Nephron (organoid): Measurements from ENCODE around the gene BEGAIN.

Experiments used
- H3K27ac Mint-ChIP-seq, 3 experiments: 2 replicates each; pipeline ENCODE4 v1.8.0; 2020; ENCODE audit warnings: mixed read lengths in 3 of 3, mild to moderate bottlenecking in 2 of 3, moderate library complexity in 1 of 3
- H3K27me3 Mint-ChIP-seq: 2 replicates; pipeline ENCODE4 v1.8.0; 2021; ENCODE audit warnings: low read depth, mild to moderate bottlenecking, moderate library complexity, mixed read lengths
- H3K36me3 Mint-ChIP-seq: 2 replicates; pipeline ENCODE4 v1.8.0; 2020; ENCODE audit warnings: low read depth, mixed read lengths
- H3K4me1 Mint-ChIP-seq: 2 replicates; pipeline ENCODE4 v1.8.0; 2020; ENCODE audit warnings: mixed read lengths
- H3K4me3 Mint-ChIP-seq, 3 experiments: 2 replicates each; pipeline ENCODE4 v1.8.0; 2020; ENCODE audit warnings: mild to moderate bottlenecking in 3 of 3, mixed read lengths in 3 of 3, moderate library complexity in 2 of 3
- H3K9me3 Mint-ChIP-seq: 2 replicates; pipeline ENCODE4 v1.8.0; 2020; ENCODE audit warnings: mixed read lengths
- TF ChIP-seq, protein P1 (sequence below), 3 experiments: fragments of 200-600 bp; sonication (generic); IDR thresholded peaks; one replicate each; pipeline ENCODE4 v1.5.0; 2021; ENCODE audit warnings: antibody characterized with exemption in 3 of 3; ENCODE audit not compliant: unreplicated experiment in 3 of 3

The BEGAIN gene

DNA sequence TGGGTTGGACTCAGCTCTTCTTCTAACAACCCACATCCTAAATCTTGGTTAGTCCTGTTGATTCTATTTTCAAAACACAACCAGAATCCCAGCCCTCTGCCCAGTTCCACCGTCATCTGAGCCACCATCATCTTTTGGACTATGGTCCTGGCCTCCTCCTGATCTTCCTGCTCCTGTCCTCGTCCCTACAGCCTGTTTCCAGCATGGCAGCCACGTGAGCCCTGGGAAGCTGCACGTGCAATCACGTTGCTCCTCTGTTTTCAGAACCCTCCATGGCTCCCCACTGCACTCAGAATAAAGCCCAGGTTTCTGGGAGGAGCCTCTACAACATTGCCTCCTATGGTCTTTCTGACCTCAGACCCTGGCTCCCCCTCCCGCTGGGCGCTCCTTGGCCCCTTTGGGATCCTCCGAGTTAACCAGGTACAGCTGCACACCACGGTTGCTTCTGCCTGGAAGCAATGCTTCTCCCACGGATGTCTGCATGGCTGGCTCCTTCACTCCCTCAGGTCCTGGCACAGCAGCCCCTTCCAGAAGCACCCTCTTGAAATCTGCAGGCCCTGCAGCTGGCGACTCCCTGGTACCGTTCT, 44.5 kb downstream of the BEGAIN start:
- H3K27ac Mint-ChIP-seq = no peak overlapping the region
- peaks cover 9% of the 10 kb centered on the region for H3K27me3 Mint-ChIP-seq
- H3K4me1 Mint-ChIP-seq = peaks cover 8% of the 10 kb centered on the region
- no peak overlapping the region for H3K4me3 Mint-ChIP-seq
- no peaks in the 10 kb centered on the region for H3K9me3 Mint-ChIP-seq
- TF ChIP-seq, protein P1, sequence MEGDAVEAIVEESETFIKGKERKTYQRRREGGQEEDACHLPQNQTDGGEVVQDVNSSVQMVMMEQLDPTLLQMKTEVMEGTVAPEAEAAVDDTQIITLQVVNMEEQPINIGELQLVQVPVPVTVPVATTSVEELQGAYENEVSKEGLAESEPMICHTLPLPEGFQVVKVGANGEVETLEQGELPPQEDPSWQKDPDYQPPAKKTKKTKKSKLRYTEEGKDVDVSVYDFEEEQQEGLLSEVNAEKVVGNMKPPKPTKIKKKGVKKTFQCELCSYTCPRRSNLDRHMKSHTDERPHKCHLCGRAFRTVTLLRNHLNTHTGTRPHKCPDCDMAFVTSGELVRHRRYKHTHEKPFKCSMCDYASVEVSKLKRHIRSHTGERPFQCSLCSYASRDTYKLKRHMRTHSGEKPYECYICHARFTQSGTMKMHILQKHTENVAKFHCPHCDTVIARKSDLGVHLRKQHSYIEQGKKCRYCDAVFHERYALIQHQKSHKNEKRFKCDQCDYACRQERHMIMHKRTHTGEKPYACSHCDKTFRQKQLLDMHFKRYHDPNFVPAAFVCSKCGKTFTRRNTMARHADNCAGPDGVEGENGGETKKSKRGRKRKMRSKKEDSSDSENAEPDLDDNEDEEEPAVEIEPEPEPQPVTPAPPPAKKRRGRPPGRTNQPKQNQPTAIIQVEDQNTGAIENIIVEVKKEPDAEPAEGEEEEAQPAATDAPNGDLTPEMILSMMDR (IDR thresholded peaks at IDR 0.05; ENCODE audit: unreplicated experiment in 3 of 3) = no peak
- H3K36me3 Mint-ChIP-seq = no peaks in the 10 kb centered on the region

- TF ChIP-seq, protein P1 (IDR thresholded peaks at IDR 0.05; ENCODE audit: unreplicated experiment in 3 of 3) = no peak
- Mint-ChIP-seq H3K27me3 (peaks cover 9% of the 10 kb centered on the region), H3K4me1 (peaks cover 8% of the 10 kb centered on the region), H3K9me3 (no peaks in the 10 kb centered on the region), H3K36me3 (no peaks in the 10 kb centered on the region), H3K4me3 (no peak overlapping the region), H3K27ac (no peak overlapping the region)
These were observed 45.3 kb downstream of the BEGAIN start for GRCh38 chr14:100541621-100542560.

GRCh38 chr14:100540926-100541620, 46.1 kb downstream of the BEGAIN start:
- TF ChIP-seq, protein P1 (IDR thresholded peaks at IDR 0.05; ENCODE audit: unreplicated experiment in 3 of 3) = no peak
- Mint-ChIP-seq H3K36me3 (no peaks in the 10 kb centered on the region), H3K27me3 (peaks cover 13% of the 10 kb centered on the region), H3K27ac (no peak overlapping the region), H3K4me3 (no peak overlapping the region), H3K4me1 (peaks cover 14% of the 10 kb centered on the region), H3K9me3 (no peaks in the 10 kb centered on the region)

GRCh38 chr14:100540141-100540925, 46.9 kb downstream of the BEGAIN start:
- Mint-ChIP-seq H3K27ac (no peak overlapping the region), H3K36me3 (no peaks in the 10 kb centered on the region), H3K4me3 (no peak overlapping the region), H3K9me3 (no peaks in the 10 kb centered on the region), H3K4me1 (peaks cover 18% of the 10 kb centered on the region), H3K27me3 (peaks cover 13% of the 10 kb centered on the region)
- TF ChIP-seq, protein P1 (IDR thresholded peaks at IDR 0.05; ENCODE audit: unreplicated experiment in 3 of 3) = peak; percentile 21 to 44 (median 22)

DNA sequence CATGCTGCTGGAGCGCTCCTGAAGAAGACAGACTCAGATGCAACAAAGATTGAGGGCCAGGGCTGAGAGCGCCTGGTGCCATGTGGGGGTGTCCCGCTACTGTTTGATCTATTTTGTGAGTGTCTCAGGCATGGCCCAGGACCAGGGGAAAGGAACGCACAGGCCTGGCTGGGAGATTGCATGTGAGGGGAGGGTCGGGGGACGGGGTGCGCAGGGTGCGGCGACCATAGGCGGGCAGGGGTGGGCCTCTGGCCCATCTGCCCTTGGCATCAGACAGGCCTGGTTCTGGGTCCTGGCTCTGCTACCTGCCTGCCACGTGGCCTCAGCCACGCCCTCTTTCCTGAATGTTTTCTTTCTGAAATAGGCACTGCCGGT, 47.5 kb downstream of the BEGAIN start:
- peaks cover 8% of the 10 kb centered on the region for H3K27me3 Mint-ChIP-seq
- TF ChIP-seq, protein P1 (IDR thresholded peaks at IDR 0.05; ENCODE audit: unreplicated experiment in 3 of 3) = no peak
- no peak overlapping the region for H3K4me3 Mint-ChIP-seq
- no peak overlapping the region for H3K27ac Mint-ChIP-seq
- H3K36me3 Mint-ChIP-seq = no peaks in the 10 kb centered on the region
- H3K4me1 Mint-ChIP-seq = peaks cover 19% of the 10 kb centered on the region
- no peaks in the 10 kb centered on the region for H3K9me3 Mint-ChIP-seq
